Glomerular endothelial cell (primary cell): ENCODE measurements around the gene APOBEC3F. TPM values are rescaled to one million over a fixed set of nuclear protein-coding genes. Genes with fewer than 3 reads are reported as not detected.
"Not testable (repeated sequence)": the region's sequence is repeated elsewhere in the genome, so short reads cannot be mapped to it uniquely, and the experiment has no call there.

Source experiments
- DNase-seq: peaks from one replicate; pipeline ENCODE4 v3.0.0-alpha.2; 2011; ENCODE audit warnings: low read depth, low spot score; ENCODE audit errors: extremely low read depth
- total RNA-seq: library from RNA; depleted of rRNA; stranded (reverse); fragments of >200 nt; gene quantifications from 2 replicates; pipeline ENCODE4 v1.2.3, GENCODE V29; 2015

Gene APOBEC3F
- 4.9 and 11.4 TPM in 2 replicates for total RNA-seq

DNA sequence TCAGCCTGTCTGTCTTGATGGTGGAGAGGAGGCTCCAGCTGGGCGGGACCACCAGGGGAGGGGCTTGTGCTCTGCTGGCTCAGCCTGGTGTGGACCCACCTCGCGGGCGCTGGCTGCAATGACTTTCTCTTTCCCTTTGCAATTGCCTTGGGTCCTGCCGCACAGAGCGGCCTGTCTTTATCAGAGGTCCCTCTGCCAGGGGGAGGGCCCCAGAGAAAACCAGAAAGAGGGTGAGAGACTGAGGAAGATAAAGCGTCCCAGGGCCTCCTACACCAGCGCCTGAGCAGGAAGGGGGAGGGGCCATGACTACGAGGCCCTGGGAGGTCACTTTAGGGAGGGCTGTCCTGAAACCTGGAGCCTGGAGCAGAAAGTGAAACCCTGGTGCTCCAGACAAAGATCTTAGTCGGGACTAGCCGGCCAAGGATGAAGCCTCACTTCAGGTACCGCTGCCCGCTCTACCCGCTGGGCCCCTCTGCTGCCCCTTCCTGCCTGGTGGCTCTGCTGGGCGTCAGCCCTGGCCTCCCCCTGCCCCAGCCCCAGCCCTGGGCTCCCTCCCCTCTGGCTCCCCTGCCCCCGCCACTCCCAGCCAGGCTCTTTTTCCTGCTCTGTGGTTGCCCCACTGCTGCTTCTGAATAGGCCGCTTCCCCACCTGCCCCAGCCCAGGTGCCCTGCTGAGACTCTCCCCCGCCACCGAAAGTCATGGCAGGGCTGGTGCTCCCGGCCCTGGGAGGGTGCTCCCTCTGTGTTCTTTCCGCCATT lies at the start of gene APOBEC3F:
APOBEC3F (plus strand) TSS at position 327 of the 759 bp plus-strand sequence; CDS start at position 424, 97 bp downstream.
- not testable (repeated sequence) for DNase-seq

GRCh38 chr22:38992871-38993371 lies 47.7 kb upstream of the APOBEC3F start:
- not testable (repeated sequence) for DNase-seq

- no peak for DNase-seq
Measured at GRCh38 chr22:38996105-38996504, 44.6 kb upstream of the APOBEC3F start.

DNA sequence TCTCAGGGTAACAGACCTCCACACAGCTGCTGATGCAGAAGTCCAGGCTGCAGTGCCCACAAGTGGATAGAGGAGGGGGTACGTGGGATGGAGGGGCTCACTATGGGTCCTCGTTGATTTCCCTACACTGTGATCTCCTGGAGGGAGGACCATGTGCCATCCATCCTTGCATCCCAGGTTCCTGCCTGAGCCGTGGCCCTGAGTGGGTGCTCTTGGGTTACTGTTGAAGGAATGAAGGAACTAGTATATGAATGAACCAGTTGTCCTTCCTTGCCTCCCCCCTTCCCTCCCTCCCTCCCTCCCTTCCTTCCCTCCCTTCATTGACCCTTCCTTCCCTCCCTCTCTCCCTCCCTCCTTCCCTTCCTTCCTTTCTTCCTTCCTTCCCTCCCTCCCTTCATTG lies 43.1 kb upstream of the APOBEC3F start:
- no peak for DNase-seq

DNA sequence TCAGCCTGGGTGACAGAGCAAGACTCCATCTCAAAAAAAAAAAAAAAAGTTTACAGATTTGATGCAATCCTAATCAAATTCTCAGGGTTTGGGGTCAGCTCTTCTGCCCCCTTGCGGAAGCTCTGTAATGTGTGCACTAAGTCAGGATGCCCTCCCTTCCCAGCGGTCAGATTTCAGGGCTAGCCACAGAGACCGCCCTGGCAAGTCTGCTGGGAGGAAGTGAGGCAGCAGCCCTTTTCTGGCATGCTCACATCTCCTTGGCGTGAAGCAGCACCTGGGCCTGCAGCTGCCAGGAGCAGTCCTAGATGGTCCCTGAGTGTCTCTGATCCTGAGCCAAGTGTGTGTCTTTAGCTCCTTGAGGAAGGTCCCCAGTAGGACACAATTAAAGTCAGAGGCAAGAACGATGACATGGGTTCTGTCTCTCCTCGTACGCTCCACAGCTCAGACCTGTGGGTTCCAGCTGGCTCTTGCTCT lies 37.5 kb upstream of the APOBEC3F start:
- peak; percentile 55 for DNase-seq

DNA sequence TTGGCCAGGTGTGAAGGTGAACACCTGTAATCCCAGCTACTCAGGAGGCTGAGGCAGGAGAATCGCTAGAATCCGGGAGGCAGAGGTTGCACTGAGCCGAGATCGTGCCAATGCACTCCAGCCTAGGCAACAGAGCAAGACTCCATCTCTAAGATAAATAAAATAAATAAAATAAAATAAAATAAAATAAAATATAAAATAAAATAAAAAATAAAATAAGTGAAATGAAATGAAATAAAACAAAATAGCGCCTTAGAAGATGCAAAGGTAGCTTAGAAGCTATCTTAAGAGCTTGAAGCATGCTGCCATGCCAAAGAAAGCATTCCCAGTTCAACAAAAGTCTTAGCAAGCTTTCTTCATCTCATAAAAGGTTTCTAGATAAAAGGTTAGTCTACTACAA lies 33.5 kb upstream of the APOBEC3F start:
- no peak for DNase-seq

DNA sequence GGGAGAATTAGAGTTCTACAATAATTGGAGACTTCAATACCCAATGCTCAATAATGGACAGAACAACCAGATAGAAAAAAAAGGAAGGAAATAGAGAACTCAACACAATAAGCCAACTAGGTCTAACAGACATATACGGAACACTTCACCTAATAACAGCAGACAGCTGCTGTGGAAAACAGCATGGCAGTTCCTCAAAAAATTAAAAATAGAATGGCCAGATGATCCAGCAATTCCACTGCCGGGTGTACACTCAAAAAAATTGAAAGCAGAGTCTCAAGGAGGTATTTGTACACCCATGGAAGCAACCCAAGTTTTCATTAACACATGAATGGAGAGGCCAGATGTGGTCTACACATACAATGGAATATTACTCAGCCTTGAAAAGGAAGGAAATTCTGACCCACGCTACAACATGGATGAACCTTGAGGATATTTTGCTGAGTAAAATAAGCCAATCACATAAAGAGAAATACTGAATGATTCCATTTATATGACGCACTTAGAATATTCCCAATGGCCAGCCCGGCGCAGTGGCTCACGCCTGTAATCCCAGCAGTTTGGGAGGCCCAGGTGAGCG lies 32.3 kb upstream of the APOBEC3F start:
- not testable (repeated sequence) for DNase-seq

GRCh38 chr22:39010946-39011345 lies 29.7 kb upstream of the APOBEC3F start:
- no peak for DNase-seq

GRCh38 chr22:39012533-39013511 lies 27.8 kb upstream of the APOBEC3F start:
- DNase-seq, result no peak

DNA sequence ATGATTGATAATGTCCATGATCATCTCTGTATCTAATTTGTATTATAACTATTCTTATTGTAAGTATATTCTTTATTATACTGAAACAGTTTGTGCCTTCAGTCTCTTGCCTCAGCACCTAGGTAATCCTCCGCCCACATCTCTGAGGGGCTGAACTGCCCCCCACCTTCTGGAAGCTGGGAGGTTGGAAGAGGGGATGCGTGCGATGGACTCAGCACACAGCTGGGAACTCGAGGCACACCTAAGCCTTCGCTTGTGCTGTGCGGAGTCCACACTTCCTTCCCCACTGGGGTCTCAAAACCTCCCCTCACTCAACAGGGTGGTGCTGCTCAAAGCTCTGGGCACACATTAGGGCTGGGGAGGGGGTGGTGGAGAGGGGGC lies 27.1 kb upstream of the APOBEC3F start:
- DNase-seq, result not testable (repeated sequence)

DNA sequence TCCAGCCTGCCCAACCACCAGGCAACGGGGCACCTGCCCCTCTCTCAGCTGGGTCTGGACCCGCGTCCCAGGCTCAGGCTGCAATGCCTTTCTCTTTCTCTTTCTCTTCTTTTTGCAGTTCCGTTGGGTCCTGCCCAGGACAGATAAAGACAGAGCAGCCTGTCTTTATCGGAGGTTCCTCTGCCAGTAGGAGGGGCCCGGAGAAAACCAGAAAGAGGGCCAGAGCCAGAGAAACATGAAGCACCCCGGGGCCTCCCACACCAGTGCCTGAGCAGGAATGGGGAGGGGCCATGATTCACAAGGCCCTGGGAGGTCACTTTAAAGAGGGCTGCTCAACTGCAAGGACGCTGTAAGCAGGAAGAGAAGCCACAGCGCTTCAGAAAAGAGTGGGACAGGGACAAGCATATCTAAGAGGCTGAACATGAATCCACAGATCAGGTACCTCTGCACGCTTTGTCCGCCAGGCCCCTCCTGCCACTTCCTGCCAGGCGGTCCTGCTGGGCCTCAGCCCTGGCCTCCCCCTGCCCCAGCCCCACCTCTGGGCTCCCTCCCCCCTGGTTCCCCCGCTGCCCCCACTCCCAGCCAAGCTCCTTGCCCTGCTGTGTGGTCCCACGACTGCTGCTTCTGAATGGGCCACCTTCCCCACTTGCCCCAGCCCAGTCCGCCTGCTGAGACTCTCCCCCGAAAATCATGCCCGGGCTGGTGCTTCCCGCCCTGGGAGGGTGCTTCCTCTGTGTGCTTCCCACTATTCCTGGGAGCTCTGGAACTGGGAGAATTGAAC lies 26.5 kb upstream of the APOBEC3F start, which contains the start of gene APOBEC3C:
APOBEC3C (plus strand) TSS at position 316 of the 781 bp plus-strand sequence; CDS start at position 422, 106 bp downstream.
- no peak for DNase-seq

DNA sequence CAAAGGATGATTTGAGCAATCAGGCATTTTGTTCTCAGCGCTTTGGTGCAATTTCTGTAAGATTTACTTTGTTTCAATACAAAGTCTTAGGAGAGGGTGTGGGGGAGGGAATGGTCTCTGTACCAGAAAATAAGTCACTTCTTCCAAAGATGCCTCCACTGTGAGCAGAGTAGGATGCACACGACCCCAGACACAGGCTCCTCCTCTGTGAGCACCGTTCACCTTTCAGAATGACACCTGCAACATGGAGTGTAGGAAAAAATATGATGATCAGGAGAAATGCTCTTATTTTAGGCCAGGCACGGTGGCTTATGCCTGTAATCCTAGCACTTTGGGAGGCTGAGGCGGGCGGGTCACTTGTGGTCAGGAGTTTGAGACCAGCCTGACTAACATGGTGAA lies 25.9 kb upstream of the APOBEC3F start:
- DNase-seq, result not testable (repeated sequence)

DNA sequence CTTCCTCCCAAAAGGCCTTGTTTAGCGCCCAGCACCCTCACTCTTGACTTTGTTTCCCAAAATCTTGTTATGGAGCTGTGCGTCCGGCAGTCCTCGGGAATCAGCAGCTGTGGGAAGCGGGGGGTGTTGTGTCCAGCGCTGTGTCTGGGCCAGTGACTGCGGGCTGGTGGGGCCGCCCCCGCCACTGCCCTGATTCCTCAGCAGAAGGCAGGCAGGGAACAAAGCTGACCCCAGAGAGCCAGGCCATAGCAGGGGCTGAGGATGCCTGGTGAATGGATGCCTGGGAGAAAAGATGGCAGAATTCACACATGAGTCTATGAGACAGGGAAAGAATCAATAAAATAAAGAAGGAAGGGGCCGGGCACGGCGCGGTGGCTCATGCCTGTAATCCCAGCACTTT lies 24.1 kb upstream of the APOBEC3F start:
- DNase-seq, result no peak

DNA sequence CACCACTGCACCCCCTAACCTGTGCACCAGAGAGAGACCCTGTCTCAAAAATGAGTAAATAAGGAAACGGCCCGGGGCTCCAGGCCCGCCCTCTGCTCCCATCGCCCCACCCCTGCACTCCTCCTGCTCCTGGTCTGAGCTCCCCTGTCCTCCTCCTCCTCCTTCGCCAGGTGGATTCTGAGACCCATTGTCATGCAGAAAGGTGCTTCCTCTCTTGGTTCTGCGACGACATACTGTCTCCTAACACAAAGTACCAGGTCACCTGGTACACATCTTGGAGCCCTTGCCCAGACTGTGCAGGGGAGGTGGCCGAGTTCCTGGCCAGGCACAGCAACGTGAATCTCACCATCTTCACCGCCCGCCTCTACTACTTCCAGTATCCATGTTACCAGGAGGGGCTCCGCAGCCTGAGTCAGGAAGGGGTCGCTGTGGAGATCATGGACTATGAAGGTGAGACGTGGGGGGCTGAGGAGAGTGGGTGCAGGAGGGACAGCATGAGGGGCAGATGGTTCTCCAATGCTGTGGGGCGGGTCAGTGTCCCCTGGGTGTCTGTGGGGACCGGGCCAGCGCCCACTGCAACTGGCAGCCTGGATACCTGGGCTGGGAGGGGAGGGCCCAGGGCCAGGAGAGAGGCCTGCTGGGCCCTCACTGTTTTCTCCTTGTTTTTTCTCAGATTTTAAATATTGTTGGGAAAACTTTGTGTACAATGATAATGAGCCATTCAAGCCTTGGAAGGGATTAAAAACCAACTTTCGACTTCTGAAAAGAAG lies 22.9 kb upstream of the APOBEC3F start:
- no peak for DNase-seq

DNA sequence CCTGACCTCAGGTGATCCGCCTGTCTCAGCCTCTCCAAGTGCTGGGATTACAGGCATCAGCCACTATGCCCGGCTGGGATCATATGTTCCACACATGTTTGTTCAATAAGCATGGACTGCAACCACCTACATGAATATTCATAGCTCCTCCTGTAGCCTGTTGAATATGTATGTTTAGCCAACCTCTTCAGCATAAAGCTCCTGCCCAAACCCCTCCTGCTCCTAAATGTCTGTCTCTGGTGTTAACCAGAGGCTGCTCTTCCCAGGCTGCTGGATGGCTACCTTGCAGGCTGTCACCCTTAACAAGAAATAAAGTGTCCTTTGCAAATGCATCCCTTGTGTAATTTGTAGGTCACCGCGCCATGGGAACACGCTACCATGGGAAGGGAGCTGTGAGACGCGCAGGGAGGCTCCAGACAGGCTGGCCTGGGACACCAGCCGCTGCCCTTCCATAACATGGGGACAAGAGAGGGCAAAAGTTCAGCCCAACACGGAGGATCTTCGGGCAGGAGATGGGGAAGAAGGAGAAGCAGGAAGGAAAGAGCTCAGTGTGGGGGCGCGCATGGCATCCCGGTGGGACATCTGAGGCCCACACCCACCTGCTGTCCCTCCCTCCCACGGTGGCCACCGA lies 20.5 kb upstream of the APOBEC3F start:
- DNase-seq, result not testable (repeated sequence)

DNA sequence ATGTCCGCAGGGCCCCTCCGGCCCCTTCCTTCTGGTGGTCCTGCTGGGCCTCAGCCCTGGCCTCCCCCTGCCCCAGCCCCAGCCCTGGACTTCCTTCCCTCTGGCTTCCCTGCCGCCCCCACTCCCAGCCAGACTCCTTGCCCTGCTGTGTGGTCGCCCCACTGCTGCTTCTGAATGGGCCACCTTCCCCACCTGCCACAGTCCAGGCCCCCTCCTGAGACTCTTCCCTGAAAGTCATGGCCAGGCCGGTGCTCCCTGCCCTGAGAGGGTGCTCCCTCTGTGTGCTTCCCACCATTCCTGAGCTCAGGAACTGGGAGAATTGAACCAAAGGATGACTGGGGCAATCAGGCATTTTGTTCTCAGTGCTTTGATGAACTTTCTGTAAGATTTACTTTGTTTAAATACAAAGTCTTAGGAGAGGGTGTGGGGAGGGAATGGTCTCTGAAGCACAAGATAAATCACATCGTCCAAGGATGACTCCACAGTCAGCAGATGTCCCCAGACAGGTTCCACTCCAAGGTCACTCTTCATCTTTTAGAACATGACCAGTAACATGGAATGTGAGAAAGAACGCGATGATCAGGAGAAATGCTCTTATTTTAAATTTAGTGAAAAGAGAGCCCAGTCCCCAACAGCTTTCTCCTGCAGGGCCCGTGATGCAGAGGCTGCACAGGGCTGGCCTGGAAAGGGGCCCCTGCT lies 19.0 kb upstream of the APOBEC3F start:
- DNase-seq, result no peak

GRCh38 chr22:39024519-39025308 lies 15.9 kb upstream of the APOBEC3F start:
- no peak for DNase-seq
